ENCODE measurements around the gene CD80.

CD80 gene

DNA sequence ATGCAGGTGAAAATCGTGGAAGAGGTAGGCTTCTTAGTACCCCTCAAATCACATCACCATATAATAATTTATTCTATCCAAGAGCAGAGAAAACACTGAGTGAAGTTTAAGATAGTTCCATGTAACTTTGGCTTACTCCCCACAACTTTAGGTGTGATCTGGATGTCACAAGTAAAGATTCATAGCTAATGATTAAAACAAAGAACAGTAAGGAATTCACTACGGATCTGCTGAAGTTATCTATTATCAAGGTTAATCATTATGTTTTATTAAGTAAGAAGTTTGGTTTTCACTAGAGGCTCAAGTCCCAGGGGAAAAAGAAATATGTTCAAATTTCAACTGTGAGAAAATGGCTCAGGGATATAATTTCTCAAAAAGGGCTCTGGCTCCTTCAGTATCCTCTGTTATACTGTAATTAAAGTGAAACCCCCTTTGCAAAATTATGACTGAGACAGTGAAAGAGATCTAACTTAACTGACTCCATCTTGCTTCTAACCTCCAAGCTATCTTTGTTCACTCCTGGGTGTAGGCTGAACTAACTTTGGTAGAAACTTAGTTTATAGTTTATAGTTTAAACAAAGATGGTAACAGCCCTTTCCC lies 17.1 kb downstream of the CD80 start:
- FAIRE-seq = no peak

DNA sequence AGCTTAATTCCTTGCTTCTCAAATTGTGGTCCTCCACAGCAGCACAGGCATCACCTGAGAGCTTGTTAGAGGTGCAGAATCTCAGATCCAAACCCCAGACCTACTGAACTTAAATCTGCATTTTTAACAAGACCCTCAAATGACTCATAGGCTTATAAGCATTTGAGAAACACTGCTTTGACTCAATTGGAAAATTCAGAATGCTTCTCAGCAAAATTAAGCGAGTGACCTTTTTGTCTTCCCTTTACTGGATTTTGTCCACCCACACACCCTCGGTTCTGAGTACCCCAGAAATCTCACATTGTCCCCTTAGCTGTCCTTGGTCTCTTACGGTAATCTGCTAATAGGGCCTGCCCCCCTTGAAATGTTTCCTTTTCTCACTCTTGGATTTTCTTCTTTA lies 17.9 kb downstream of the CD80 start:
- no peak for FAIRE-seq

DNA sequence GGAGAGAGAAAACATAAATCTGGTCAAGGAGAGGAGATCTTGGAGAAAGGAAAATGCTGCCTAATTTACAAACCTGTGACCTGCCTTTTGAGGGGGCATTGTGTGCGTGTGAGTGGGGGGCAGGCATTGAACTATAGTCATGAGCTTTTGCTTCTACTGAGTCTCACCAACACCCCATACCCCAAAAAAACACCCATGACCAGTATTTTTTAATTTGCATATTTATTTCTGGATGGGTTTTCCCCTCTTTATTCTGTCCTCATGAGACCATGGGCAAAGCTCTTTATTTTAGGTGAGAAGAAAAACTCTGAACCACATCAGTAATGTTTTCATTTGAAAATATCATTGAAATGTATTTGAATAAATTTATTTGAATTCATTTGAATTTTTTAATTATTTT lies 20.6 kb downstream of the CD80 start:
- no peak for FAIRE-seq

DNA sequence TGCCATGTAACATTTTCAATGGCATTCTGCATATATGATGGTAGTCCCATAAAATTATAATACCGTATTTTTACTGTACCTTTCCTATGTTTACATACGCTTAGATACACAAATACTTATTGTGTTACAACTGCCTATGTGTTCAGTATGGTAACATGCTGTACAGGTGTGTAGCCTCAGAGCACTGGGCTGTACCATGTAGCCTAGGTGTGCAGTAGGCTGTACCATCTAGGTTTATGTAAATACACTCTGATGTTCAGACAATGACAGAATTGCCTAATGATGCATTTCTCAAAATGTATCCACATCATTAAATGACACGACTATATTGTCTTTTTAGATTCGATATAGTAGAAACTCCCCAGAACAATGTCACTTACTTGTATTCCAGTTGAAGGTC lies 22.7 kb downstream of the CD80 start:
- FAIRE-seq = no peak

DNA sequence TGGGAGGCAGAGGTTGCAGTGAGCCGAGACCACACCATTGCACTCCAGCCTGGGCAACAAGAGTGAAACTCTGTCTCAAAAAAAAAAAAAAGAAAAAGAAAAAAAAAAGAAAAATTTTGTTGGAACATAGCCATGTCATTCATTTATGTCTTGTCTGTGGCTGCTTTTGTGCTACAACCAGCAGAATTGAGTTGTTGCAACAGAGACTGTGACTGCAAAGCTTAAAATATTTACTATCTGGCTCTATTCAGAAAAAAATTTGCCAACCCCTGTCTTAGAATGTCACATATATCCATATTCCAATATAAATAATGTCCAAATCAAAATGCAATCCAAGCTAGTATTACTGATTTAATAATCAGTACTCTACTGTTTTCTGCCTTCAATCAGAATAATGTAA lies 25.1 kb downstream of the CD80 start:
- FAIRE-seq = no peak

DNA sequence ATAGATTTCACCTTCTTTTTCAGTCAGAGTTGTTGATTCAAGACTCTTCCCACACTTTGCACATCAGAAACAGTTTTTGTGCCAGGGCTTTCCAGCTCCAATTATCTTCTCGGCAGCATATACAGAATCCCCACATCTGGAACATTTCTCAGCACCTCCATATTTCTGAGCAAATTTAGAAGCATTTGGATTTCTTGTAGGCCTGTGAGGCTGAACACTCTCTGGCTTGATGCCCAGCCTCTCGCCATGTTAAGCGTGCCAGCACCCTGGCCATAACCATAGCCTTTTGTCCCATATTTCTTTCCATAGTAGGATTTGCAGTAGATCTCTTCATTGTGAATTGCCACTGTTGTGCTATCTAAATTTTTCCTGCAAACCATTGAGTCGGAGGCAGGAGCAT lies 28.3 kb downstream of the CD80 start:
- no peak for FAIRE-seq

DNA sequence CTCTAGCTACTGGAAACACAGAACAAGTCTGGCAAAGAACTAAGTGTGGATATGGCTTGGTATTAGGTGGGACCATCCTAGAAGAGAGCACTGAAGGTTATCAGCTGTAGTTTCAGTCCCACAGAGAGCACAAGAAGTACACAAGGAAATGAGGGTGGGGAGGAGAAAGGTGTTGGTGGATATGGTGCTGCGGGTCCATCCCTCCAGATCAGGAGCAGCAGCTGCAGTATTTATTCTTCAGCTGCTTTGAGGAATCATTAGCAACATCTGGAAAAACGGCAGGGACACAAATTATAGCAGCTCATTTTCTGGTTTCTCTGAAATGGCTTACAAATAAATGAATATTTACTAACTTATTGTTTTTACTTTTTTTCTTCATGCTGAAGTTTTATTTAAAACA lies 29.0 kb downstream of the CD80 start:
- FAIRE-seq = no peak

DNA sequence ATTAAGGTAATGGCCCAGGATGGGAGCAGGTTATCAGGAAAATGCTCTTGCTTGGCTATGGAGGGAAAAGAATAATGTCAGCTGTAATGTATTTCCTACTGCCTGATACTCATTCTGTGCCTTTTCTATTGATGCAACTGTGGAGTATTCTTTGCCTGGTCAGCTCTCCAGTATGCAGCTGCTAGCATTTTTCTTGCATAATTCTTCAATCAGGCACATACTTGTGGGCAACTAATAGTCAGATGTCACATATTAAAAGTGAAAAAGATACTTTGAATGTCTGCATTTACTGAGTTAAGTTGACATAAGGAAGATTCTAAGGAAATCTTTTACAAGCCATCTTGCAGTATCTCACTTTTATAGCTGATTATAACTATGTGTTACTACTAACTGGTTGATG lies 29.5 kb downstream of the CD80 start:
- no peak for FAIRE-seq

DNA sequence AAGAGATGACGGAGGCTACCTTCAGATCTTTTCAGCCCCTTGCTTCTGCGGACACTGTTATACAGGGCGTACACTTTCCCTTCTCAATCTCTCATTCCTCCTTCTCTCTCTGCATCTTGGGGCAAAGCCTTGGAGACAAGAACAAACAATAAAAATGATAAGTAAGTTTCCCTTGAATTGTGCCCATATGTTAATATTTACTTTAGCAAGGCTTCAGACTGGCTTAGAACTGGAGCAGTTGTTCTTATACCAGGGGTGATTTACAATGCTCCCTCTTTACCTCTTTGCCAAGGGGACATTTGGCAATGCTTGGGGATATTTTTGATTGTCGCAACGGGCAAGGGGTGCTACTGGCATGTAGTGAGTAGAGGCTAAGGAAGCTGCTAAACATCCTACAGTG lies 31.7 kb downstream of the CD80 start:
- FAIRE-seq = no peak

DNA sequence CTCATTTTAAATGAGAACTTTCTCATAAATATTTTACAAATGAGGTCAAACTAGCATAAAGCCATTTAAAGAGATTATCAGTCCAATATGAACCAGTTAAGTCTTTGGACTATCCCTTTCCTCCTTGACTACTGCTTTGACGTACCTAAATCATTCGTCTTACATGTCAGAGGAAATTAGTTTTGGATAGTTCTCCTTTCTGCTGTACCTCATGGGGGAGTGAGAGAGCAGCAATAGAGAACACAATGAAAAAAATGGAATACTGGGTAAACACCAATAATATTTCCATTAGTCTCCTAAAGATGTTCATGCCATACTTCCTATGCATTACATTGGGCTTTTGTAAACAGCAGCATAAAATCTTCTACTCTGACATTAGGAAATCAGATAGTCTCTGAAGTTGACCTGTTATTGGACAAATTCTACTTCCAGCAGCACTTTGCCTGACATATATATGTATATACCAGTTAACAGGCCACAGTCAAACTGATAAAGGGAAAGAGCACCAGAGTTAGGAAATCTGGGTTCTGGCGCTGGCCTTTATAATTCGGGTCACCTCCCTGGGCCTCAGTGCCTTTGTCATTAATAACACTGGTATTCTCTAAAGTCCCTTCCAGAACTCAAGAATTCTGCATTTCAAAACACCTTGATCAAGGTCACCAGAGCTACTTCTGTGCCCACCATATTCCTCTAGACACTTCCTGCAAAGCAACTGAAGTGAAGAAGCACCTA lies 34.3 kb downstream of the CD80 start:
- no peak for FAIRE-seq

DNA sequence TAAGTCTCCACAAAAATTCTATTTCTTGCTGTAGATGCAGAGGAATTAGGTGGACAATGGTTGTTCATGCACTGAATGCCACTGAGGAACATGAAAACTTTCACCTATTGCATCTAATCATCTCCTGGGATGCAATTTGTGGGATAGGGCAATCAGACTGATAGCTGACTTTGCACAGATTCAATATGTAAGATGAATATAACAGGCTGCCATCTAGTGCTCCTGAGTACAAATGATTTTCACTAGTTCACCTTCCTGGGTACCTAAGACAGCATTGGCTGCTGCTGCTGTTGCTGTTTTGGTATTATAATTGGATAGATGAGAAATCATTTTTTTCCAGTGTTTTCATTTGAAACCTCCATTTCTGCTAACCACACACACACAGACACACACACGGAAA lies 41.4 kb downstream of the CD80 start:
- FAIRE-seq = no peak

DNA sequence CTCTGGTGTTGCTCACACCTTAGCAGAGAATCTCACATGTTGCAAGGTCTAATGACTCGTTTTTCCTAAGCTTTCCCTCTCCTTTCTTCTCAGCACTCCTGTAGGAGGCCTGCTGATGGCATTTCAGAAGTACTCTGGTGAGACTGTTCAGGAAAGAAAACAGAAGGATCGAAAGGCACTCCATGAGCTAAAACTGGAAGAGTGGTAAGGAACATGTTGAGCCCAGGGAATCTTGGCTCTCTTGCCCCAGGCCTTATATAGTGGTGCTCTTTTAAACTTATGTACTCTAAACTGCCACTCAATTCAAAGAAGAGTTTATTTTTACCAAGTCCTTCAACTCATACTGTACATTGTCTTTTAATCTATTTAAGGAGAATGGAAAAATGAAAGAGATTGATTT lies 42.3 kb downstream of the CD80 start:
- no peak for FAIRE-seq

DNA sequence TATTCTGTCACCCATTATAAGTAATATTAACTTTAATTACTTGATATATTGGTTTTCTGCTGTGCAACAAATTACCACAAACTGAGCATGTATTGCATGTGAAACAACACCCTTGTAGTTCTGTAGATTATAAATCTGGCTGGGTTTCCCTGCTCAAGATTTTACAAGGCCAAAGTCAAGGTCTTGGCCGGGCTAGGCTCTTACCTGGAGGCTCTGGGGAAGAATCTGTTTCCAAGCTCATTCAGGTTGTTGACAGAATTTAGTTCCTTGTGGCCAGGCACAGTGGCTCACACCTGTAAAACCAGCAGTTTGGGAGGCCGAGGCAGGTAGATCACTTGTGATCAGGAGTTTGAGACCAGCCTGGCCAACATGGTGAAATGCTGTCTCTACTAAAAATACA lies 44.8 kb downstream of the CD80 start:
- no peak for FAIRE-seq

DNA sequence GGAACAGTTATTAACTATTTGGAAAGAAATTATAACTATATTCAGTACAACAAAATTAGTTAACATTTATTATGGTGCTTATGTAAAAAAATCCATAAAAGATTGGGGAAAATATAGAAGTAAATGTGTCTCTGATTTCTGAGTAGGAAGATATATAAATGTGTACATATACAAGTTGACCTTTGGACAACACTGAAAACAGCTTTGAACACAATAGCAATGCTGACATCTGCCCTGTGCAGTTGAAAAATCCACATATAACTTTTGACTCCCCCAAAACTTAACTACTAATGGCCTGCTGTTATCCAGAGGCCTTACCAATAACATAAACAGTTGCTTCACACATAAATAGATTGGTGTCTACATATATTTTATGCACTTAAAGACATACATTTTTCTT lies 48.7 kb downstream of the CD80 start:
- no peak for FAIRE-seq

DNA sequence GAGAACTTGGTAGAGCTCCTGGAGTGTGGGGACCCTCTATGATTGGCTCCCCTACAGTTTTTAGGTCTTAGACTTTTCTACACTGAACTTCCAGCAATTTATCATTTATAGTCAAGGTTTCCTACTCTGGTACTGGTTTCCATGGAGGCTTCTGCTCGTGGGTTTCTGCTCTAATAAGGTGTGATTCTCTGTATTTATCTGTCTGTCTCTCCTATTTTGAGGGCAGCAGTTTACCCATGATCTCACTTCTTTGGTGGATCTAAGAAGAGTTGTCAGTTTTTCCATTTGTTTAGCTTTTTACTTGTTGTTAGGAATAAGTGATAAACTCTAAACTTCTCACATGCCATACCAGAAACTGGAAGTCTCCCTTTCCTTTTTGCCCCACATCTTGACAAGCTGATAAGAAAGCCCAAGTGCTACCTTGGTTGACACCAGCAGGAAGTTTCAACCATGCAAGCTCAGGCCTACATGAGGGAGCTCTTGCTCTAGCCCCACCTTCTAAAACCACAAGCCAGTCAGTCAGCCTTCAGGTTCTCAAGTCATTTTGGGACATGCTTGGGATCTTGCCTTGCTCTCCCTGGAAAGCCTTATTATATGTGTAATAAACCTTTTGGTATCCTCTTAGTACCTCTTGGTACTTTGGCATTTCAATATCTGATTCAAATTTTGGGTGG lies 51.1 kb downstream of the CD80 start:
- no peak for FAIRE-seq

DNA sequence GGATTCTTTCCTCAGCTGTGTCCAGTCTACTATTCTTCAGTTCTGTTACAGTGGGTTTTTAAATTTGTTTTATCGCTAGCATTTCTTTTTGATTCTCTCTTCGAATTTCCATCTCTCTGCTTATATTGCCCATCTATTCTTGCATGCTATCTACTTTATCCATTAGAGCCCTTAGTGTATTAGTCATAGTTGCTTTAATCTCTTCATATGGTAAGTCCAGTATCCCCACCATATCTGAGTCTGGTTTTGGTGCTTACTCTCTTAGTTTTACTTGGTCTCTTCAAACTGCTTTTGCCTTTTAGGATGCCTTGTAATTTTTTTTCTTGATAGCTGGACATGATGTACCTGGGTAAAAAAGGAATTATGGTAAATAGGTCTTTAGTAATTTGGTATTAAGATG lies 52.0 kb downstream of the CD80 start:
- FAIRE-seq = no peak

DNA sequence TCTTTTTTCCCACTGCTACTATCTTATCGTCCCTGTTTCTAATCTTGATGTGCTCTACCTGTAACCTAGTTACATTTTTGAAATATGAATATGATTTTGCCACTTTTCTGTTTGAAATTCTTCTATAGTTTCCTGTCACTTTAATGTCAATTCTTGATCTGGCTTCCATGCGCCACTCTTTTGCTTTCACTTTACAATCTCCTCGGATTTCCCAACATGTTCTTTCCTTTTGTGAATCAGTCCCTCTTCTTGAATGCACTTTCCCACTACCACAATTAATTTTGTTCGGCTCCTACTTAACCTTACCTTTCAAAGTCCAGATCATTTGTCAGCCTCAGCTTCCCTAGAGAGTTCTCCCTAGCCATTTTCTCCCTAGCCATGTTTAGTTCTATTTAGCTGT lies 52.8 kb downstream of the CD80 start:
- FAIRE-seq = no peak

DNA sequence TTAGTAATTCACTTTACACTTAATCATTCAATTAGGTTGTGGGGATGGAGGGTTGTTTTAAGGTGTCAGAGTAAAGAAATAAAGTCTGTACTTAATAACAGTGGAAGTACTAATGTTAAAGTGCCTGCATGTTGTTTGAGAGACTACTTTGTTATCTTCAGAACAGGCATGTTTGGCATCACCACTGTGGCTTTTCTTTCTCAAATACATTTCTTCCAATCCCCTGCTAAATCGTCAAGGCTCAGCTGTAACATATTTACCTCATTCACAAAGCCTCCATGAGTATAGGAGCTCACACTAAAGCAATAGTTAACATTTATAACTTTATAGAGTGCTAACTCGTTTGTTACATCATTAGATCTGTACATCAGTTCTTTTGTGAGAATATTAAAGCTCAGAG lies 58.5 kb downstream of the CD80 start:
- FAIRE-seq = no peak

DNA sequence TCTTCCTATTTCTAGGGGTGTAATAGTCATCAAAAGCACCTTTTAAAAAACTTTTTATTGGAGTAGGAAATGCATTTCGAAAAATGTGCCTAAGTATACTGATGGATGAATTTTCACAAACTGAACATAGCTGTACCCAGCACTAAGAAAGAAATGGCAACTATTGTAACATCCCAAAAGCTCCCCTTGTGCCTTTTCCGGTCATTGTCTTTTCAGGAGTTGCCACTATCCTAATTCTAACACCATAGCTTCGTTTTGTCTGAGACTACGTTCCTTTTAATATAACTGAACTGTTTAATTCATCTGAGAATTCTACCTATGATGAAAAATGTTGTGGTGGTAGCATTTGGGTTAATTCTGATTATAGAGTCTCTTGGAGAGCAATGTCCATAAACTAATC lies 59.1 kb downstream of the CD80 start:
- FAIRE-seq = no peak

DNA sequence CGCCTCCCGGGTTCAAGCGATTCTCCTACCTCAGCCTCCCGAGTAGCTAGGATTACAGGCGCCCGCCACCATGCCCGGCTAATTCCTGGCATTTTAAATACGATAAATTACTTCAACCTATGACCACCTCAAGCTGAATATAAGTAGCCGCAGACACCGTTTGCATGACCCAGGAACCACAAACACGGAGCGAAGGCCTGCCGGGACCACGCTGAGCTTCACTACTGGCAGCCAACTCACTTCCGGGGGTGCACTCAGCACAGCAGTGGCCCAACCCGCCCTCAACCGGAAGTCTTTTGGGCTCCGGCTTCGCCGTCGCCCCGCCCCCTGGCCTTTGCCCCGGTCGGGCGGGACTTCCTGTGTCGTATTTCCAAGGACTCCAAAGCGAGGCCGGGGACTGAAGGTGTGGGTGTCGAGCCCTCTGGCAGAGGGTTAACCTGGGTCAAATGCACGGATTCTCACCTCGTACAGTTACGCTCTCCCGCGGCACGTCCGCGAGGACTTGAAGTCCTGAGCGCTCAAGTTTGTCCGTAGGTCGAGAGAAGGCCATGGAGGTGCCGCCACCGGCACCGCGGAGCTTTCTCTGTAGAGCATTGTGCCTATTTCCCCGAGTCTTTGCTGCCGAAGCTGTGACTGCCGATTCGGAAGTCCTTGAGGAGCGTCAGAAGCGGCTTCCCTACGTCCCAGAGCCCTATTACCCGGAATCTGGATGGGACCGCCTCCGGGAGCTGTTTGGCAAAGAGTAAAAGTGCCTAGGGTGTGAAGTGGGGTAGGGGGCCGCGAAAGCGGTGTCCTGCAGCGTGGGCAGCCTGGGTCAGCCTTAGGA lies 61.0 kb downstream of the CD80 start, which contains the start of gene TIMMDC1:
Gene TIMMDC1 (plus strand): TSS at position 362 of the 826 bp plus-strand sequence. CDS start 187 bp downstream, at position 549.
- peak; percentile 91 for FAIRE-seq

DNA sequence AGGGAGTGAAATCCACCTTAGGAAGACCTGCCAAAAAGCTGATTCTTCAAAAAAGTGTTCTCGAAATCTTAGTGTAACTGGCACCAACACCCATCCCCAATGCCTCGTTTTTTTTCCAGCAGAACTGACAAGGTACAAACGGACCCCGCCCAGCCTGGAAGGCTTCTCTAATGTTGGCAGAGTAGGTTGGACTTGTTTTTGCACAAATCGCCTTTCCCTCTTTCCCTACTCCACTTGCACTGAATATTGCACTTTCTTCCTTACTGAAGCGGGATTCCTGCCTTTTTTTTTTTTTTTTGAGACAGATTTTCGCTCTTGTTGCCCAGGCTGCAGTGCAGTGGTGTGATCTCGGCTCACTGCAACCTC lies 61.6 kb downstream of the CD80 start:
- no peak for FAIRE-seq

DNA sequence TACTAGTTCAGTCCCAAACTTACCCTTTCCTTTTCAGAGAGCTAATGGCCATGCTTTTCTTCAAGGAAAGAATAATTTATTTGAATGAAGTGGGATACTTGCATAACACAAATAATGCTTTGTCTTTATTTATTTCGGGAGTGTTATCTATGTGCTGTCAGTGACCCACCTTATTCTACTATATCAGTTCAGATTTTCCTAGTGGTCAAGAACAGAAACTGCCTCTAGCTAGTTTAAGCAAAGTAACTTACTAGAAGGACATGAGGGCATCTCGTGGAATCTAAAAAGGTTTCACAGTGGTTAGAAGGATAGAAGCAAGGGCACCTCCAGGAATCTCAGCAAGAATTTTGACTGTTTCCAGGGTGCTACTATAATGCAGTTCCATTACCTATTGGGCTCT lies 64.8 kb downstream of the CD80 start:
- FAIRE-seq = no peak

DNA sequence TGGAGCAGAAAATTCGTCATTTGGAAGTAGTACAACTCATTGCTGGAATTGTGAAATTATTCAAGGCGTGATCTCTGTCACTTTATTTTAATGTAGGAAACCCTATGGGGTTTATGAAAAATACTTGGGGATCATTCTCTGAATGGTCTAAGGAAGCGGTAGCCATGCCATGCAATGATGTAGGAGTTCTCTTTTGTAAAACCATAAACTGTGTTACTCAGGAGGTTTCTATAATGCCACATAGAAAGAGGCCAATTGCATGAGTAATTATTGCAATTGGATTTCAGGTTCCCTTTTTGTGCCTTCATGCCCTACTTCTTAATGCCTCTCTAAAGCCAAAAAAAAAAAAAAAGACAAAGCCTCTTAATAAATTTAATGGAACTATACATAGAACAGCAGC lies 66.6 kb downstream of the CD80 start:
- FAIRE-seq = no peak

DNA sequence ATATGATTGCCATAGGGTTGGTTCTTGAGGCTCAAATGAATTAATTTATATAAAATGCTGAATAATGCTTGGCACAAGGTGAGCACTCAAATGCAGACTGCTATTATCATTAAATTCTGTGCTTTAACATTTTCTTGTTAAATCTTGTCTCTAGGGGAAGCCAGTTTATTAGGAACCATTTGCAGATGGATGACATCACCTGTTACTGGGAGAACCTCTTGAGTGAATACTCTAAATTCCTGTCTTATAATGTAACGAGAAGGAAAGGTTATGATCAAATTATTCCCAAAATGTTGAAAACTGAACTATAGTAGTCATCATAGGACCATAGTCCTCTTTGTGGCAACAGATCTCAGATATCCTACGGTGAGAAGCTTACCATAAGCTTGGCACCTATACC lies 67.3 kb downstream of the CD80 start:
- FAIRE-seq = no peak
